DMS 273 (cell line): ENCODE results near the gene ACVR1B.

Source experiments
- DNase-seq: peaks from one replicate; lab custom pipeline; 2025; ENCODE audit not compliant: unreplicated experiment; lab: John Stamatoyannopoulos, UW

Gene ACVR1B

DNA sequence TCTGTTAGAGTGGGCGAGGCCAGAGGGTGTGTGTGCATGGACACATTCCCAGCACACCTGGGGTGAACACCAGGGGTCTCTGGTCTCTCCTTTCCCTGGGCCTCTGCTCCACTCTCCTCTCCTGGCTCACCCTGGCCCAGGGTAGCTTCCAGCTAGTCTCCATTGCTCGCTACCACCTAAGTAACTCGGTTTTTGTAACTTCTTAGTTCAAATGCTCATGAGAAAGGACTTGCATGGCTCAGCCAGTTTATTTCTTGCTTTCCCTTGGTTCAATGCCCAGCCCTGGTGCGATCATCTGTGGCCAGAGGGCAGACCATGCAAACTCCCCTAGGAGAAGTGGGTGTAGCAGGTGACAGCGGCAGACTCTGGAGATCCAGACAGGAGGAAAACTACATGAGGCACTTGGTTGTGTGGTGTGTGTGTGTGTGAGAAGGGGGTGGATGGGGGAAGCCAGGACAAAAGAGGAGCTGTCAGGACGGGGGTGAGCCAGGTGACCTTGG lies 8.9 kb upstream of the ACVR1B start:
- no peak for DNase-seq

- DNase-seq, result no peak
Observed at GRCh38 chr12:51943346-51943745, 8.2 kb upstream of the ACVR1B start.

DNA sequence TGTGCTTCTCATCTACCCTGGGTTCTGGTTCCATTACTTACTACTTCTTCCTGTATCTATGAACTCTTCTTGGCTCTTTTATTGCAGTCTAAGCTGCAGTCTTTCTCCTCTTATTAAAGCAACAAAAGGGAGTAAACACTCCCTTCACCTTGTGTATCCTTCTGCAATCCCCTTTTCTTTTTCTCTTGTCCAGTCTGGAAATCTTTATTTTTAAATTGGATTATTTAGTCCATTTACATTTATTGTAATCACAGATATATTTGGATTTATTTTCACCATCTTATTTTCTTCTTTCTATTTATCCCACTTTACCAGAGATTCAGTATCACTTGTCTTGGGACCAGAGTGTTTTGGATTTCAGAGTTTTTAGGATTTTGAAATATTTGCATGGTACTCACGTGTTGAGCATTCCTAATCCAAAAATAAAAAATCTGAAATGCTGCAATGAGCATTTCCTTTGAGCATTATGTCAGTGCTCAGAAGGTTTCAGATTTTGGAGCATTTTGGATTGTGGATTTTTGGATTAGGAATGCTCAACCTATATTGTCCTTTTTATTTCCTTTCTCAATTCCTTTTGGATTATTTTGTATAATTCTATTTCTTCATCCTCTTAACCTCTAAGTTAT lies 6.8 kb upstream of the ACVR1B start:
- DNase-seq, result no peak

- no peak for DNase-seq
Observed at GRCh38 chr12:51947246-51947996, 4.1 kb upstream of the ACVR1B start.

DNA sequence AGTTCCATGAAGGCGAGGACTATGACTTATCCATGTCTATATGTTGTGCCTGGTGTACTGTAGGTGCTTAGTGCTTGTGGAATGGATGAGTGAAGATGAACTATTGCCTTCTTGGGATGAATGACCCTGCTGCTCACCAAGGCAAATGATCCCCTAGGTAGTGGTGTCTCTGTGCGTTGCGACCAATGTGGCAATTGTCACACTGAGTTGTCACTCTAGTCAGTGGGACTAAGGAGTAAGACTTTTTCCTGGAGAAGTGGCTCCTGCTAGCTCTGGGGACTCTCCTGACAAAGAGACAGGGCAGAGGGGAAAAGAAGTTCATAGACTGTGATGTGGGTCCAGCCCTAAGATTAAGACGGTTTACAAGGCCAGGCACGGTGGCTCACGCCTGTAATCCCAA lies 3.4 kb upstream of the ACVR1B start:
- DNase-seq, result no peak

DNA sequence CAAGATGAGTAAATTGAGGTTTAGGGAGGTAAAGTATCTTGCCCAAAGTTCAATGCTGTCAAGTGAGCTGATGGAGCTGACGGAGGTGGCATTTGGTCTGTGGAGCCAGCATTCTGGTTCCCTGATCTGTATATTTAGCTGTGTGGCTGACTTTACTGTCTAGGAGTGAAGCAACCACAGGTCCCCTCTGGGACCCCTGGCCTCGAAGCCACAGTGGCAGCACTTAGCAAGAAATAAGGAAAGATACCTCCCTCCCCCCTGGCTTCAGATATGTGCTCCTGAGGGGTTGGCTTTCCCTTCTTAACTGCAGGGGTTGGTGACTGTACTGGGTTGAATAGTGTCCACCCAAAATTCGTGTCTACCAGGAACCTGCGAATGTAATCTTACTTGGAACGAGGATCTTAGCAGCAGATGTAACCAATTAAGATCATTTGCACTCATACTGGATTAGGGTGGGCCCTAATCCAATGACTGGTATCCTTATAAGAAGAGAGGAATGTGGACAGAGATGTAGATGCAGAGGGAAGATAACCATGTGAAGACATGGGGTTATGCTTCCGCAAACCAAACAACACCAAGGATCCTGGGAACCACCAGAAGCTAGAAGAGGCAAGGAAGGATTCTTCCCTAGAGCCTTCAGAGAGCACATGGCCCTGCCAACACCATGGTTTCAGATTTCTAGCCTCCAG lies 2.0 kb upstream of the ACVR1B start:
- DNase-seq, result peak; percentile 37

DNA sequence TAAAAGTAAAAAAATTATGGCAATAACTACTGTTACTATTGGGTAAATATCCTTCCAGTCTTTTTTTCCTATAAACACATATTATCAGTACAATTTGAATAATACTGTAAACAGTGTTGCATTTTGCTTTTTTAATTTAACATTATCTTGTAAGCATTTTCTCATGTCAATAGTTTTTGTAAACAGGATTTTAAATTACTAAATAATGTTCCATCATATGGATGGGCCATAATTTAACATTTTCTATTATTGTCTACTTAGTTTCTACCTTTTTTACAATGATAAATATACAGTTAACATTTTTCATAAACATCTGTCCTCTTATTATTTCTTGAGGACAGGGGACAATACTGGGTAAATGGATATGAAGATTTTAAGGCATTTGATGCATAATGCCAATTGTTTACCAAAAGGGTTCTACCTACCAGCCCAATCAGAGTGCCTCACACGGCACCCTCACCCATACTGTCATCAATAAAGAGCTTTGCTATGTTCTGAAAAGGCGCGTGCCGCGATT lies 759 bp upstream of the ACVR1B start:
- DNase-seq, result no peak

DNA sequence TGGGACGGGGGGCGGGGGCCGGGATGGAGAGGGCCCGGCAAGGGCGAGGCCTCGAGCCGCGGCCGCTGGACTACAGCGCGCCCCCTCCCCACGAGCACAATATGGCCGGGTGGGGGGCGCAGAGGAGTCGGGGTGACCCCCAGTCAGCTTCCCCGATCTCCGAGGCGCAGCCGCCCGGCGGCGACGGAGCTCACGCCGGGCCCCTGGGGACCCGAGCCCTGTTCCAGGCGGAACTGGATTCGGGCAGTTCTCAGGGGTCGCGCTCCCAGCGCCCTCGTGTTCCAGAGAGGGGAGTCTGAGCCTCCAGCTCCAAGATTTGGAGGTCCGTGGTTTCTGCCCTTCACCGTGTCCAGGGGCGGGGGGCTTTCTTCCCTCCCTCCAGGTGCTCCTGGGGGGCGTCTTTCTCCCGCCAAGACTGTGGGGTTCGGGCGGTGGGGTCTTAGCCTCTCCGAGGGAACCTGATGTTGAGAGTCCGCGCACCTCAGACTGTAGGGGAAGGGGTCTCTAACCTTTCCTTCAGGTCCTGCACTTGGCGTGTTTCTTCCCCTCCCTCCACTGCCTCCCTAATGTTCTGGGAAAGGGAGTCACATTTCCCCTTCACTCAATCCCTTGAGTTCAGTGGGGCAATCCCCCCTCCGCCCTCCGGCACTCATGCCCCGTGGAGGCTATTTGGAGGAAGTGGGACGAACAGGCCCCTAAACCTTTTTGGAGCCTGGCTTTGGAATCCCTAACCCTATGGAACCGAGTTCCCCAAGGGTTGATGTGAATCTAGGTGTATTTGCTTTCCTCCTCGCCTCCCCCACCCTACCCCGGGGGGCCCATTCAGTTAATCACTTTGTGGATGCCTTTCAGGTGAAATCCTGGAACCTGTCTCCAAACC lies 584 bp downstream of the ACVR1B start:
- peak; percentile 49 for DNase-seq

DNA sequence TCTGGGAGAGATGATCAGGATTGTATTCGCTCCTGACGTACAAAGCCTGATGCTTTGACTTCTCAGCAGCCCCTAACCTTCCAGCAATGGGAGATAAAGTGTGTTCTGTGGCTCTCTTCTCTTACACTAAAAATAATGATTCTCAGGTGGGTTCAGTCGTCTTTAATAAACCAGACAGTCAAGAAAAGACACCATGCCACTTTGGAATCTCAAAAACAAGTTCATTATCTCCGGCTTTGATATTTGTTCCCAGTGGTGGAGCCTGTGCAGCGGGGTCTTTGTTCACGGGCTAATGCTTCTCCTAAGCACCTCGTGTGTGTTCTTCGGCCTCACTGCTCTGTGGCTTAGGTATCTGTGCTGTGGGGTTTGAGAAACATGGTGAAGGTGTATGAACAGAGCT lies 1.6 kb downstream of the ACVR1B start:
- peak; percentile 42 for DNase-seq

- DNase-seq, result peak; percentile 11
Observed at GRCh38 chr12:51953864-51954263, 2.4 kb downstream of the ACVR1B start.

DNA sequence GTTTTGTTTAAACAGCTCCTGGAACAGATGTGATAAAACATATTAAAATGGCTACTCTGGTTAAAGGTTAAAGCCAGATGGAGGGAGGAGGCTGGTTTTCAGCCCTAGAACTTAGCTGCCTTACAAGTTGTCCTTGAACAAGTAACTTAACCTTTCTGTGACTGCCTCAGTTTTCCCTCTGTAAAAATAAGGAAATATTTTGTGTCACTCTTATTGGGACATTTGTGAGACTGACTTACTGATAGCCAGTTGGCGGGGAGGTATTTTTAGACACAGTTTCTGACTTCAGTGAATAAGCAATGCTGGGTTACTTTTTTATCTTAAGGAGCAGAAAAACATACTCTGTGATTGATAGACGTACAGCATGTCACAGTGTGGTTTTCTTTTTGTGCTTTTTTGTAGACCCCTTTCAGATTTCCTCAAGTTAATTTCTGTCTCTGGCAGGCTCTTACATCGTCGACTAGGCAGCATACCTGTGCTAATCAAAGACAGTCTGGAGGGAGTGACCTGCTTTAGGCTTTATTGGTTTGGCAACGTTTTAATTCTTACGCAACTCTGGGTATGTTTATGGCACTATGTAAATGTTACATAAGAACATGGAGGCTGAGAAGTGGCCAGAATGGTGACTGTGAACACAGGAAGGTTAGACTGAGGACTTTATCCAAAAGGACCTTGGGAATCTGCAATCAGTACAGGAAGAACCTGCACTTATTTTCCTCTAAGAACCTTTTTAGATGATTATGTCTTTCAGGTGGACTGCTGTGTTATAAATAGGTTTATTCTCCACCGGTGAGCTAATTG lies 3.3 kb downstream of the ACVR1B start:
- peak; percentile 45 for DNase-seq

- no peak for DNase-seq
Observed at GRCh38 chr12:51955702-51956101, 4.2 kb downstream of the ACVR1B start.

GRCh38 chr12:51958542-51958941 lies 7.0 kb downstream of the ACVR1B start:
- DNase-seq, result no peak

DNA sequence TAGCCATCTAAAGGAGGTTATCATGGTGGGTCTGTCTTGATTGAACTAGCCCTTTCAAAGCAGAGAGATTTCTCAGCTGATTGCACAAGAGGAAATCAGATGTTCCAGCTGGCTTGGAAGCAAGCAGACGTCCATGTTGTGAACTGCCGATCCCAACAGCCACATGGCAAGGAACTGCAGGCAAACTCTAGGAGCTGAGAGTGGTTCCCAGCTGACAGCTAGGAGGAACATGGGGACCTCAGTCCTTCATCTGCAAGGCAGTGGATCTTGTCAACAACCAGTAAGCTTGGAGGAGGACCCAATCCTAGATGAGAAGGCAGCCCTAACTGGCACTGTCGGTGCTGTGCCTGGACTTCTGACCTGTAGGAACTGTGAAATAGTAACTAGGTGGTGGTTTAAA lies 7.7 kb downstream of the ACVR1B start:
- DNase-seq, result peak; percentile 10

- no peak for DNase-seq
Observed at GRCh38 chr12:51959921-51960320, 8.4 kb downstream of the ACVR1B start.

DNA sequence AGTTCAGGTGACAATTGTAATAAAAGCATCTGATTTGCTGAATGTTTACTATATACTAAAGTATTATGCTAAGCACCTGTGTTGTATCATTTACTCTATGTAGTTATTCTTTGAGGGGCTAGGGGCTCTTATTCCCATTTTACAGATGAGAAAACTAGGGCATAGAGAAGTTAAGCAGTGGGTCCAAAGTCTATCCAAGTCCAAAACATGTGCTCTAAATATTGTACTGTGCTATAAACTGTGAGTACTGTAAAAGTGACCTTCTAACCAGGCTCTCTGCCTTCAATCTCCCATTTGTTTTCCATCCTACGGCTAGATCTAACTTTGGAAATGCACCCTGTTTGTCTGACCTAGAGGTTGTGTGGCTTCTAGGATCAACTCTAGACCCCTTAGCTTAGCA lies 9.0 kb downstream of the ACVR1B start:
- no peak for DNase-seq

- no peak for DNase-seq
Observed at GRCh38 chr12:51960890-51961289, 9.4 kb downstream of the ACVR1B start.

DNA sequence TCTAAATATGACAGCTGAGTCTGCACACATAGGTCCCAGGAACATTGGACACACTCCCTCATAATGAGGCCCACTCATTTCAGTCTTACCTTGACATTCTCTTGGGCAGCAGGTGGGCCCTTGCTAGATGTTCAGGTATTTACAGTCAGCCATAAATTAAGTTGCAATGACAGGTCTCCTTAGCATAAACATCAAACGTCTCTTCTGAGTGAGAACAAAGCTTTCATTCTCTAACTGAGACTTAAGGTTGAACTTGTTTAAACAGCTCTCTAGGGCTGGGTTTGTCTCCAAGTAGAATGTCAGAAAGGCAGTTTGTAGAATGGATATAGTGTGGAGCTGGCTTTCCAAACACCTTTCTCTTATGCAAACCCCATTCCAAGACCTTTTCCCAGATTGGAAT lies 10.3 kb downstream of the ACVR1B start:
- no peak for DNase-seq

- no peak for DNase-seq
Observed at GRCh38 chr12:51962737-51963136, 11.2 kb downstream of the ACVR1B start.

DNA sequence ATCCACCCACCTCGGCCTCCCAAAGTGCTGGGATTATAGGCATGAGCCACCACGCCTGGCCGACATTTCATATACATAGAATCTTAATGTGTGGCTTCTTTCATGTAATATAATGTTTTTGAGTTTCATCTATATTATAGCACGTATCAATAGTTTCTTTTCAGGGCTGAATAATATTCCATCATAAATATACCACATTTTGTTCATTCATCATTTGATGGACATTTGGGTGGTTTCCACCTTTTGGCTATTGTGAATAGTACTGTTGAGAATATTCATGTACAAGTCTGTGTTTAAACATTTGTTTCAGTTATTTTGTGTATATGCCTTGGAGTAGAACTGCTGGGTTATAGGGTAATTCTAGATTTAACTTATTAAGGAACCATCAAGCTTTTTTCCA lies 12.0 kb downstream of the ACVR1B start:
- no peak for DNase-seq
